Thymus (tissue), 11 donors: ENCODE data around the gene THBS4. TPM values are rescaled to one million over a fixed set of nuclear protein-coding genes. Genes with fewer than 3 reads are reported as not detected.

ENCODE experiments used
- DNase-seq, 9 donors: peaks; one replicate each; pipeline ENCODE4 v3.0.0-alpha.2; 2013; ENCODE audit warnings: low spot score in 9 of 9, low read depth in 6 of 9, missing footprints in 1 of 9
- H3K27ac ChIP-seq, 2 donors: one replicate each; pipeline ENCODE4 v1.5.1; 2013; ENCODE audit warnings: control low read depth in 1 of 2, low read depth in 1 of 2, low read length in 1 of 2, mild to moderate bottlenecking in 1 of 2, moderate library complexity in 1 of 2
- H3K27me3 ChIP-seq, 2 donors: one replicate each; pipeline ENCODE4 v1.5.1; 2013; ENCODE audit warnings: low read length in 1 of 2; ENCODE audit not compliant: control insufficient read depth in 2 of 2, insufficient read depth in 1 of 2
- H3K36me3 ChIP-seq, 2 donors: one replicate each; pipeline ENCODE4 v1.5.1; 2013; ENCODE audit warnings: low read length in 1 of 2, mild to moderate bottlenecking in 1 of 2, moderate library complexity in 1 of 2; ENCODE audit not compliant: control insufficient read depth in 2 of 2, insufficient read depth in 2 of 2
- H3K4me1 ChIP-seq, 2 donors: one replicate each; pipeline ENCODE4 v1.5.1; 2013; ENCODE audit warnings: low read length in 2 of 2; ENCODE audit not compliant: control insufficient read depth in 2 of 2, insufficient read depth in 2 of 2
- H3K4me3 ChIP-seq, 2 donors: one replicate each; pipeline ENCODE4 v1.5.1; 2013; ENCODE audit warnings: low read length in 2 of 2, control low read depth in 1 of 2, mild to moderate bottlenecking in 1 of 2
- H3K9me3 ChIP-seq, 2 donors: one replicate each; pipeline ENCODE4 v1.5.1; 2013; ENCODE audit warnings: low read length in 1 of 2, mild to moderate bottlenecking in 1 of 2; ENCODE audit not compliant: control insufficient read depth in 2 of 2, insufficient read depth in 1 of 2
- WGBS: extraction: QIAGEN DNeasy Blood & Tissue Kit; methylation state at CpG from one replicate; pipeline ENCODE4 v1.1.7; 2013; 5-methylcytosine and 5-hydroxymethylcytosine counted together
- polyA plus RNA-seq: library from polyadenylated mRNA; stranded (reverse); fragments of 200-250 nt; gene quantifications from one replicate; pipeline ENCODE4 v1.2.3, GENCODE V29; 2013
- total RNA-seq: library from RNA; stranded (reverse); fragments of 120-200 nt; gene quantifications from one replicate; pipeline ENCODE4 v1.2.4, GENCODE V29; 2013
- donor health status: healthy.

Gene THBS4
- total and polyA plus RNA-seq, 2 donors, result 9.2 to 14.3 TPM

DNA sequence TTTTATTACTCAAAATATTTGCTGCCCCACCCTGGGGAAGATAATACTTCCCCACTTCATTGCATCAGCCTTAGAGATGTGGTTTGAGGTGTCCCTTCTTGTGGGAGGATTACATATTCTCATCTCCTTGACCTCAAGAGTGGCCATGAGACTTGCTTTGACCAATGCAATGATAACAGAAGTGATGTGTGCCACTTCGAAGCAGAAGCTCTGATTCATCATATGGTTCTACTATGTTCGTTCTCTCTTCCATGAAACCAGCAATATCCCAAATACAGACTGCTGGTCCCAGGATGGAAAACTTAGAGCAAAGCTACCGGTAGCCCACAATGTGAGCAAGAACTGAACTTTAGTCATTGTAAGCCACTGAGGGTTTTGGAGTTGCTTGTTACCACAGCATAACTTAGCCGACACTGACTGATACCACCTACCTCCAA is 92.0 kb downstream of the THBS4 start:
- Histone ChIP-seq H3K4me1 (peaks cover 0 to 14% of the 10 kb centered on the region in 2 donors), H3K9me3 (peaks cover 0 to 5% of the 10 kb centered on the region in 2 donors), H3K27me3 (no peaks in the 10 kb centered on the region), H3K4me3 (no peak overlapping the region), H3K27ac (no peak overlapping the region), H3K36me3 (no peaks in the 10 kb centered on the region)
- DNase-seq, result no peak
- 94% methylated on average over 4 of the region's 4 CpGs for WGBS

DNA sequence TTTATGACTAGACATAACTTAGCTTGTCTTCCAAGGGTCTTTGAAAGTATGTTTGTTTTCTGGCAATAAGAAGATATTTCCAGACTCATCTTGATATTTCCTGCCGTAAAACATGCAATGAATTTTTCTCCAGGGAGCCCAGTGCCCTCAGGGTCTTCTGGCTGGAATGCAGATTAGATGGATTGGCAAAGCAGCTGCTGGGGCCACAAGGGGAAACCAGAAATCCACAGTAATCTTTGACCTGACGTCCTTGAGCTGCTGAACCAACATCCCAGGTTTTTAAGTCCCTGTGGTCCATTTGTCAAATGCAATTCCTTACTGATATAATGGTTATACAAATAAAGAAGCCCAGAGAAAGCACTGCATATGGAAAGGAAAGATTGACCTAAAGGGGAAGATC is 93.0 kb downstream of the THBS4 start:
- no peak for DNase-seq
- WGBS, result 87% methylated on average over 2 of the region's 2 CpGs

DNA sequence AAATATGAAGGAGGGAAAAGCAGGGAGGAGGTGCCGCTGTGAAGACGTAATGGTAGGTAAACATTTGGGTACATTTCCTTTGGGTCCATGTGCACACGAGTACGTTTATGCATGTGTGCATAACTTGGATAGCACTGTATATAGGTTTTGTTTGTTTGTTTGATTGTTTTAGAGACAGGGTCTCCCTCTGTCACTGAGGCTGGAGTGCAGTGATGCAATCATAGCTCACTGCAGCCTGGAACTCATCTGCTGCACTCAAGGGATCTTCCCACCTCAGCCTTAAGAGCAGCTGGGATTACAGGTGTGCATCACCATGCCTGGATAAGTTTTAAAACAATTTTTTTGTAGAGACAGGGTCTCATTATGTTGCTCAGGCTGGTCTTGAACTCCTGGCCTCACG is 94.0 kb downstream of the THBS4 start:
- Histone ChIP-seq H3K4me3 (no peak overlapping the region), H3K27ac (no peak overlapping the region), H3K4me1 (peaks cover 0 to 19% of the 10 kb centered on the region in 2 donors), H3K27me3 (no peaks in the 10 kb centered on the region), H3K9me3 (peaks cover 0 to 5% of the 10 kb centered on the region in 2 donors), H3K36me3 (no peaks in the 10 kb centered on the region)
- whole genome bisulfite sequencing, result 97% methylated on average over 5 of the region's 5 CpGs
- DNase-seq, result no peak

More for the DNA sequence above, 93.0 kb downstream of the THBS4 start:
- Histone ChIP-seq H3K27ac (no peak overlapping the region), H3K27me3 (no peaks in the 10 kb centered on the region), H3K36me3 (no peaks in the 10 kb centered on the region), H3K4me1 (peaks cover 0 to 14% of the 10 kb centered on the region in 2 donors), H3K9me3 (peaks cover 0 to 5% of the 10 kb centered on the region in 2 donors), H3K4me3 (no peak overlapping the region)

Other genes starting within 250 kb of the THBS4 start
- gene MTX3, start 44.1 kb upstream of the THBS4 start, total RNA-seq, result 6.2 TPM
- gene MTX3, start 44.1 kb upstream of the THBS4 start, polyA plus RNA-seq, result 10.6 TPM
- gene SERINC5, start 220.7 kb downstream of the THBS4 start, total RNA-seq, result 14.7 TPM
- gene SERINC5, start 220.7 kb downstream of the THBS4 start, polyA plus RNA-seq, result 7.1 TPM